Trophoblast cell (in vitro differentiated cells and primary cell): ENCODE data around the gene BBIP1.

ENCODE experiments used
- DNase-seq, 2 donors: peaks; one replicate each; pipeline ENCODE4 v3.0.0-alpha.2; 2016
- H2AFZ ChIP-seq: 2 replicates; pipeline ENCODE4 v1.6.1; 2013; ENCODE audit warnings: low read length, moderate library complexity, mild to moderate bottlenecking; ENCODE audit not compliant: insufficient read depth, poor library complexity
- H2AK5ac ChIP-seq: 2 replicates; pipeline ENCODE4 v1.6.1; 2013; ENCODE audit warnings: mild to moderate bottlenecking, low read length
- H2BK120ac ChIP-seq: 2 replicates; pipeline ENCODE4 v1.6.1; 2013; ENCODE audit warnings: low read length, mild to moderate bottlenecking, moderate library complexity; ENCODE audit not compliant: insufficient read depth, poor library complexity
- H2BK12ac ChIP-seq: 2 replicates; pipeline ENCODE4 v1.6.1; 2013; ENCODE audit warnings: mild to moderate bottlenecking, low read length, moderate library complexity
- H2BK5ac ChIP-seq: 2 replicates; pipeline ENCODE4 v1.6.1; 2013; ENCODE audit warnings: low read length, low read depth, moderate library complexity, mild to moderate bottlenecking; ENCODE audit not compliant: poor library complexity
- H3K14ac ChIP-seq: 2 replicates; pipeline ENCODE4 v1.6.1; 2013; ENCODE audit warnings: mild to moderate bottlenecking, low read length
- H3K18ac ChIP-seq: 2 replicates; pipeline ENCODE4 v1.6.1; 2013; ENCODE audit warnings: mild to moderate bottlenecking, low read length
- H3K23ac ChIP-seq: 2 replicates; pipeline ENCODE4 v1.6.1; 2013; ENCODE audit warnings: low read length
- H3K27ac ChIP-seq: 2 replicates; pipeline ENCODE4 v1.5.1; 2013; ENCODE audit warnings: low read depth, mild to moderate bottlenecking, inconsistent platforms, low read length, moderate library complexity
- H3K27me3 ChIP-seq: 2 replicates; pipeline ENCODE4 v1.6.1; 2013; ENCODE audit warnings: inconsistent platforms, mild to moderate bottlenecking, low read length, moderate library complexity; ENCODE audit not compliant: insufficient read depth
- H3K36me3 ChIP-seq, 2 experiments: 1 replicate in 1 of 2; 2 replicates in 1 of 2; pipeline ENCODE4 v1.6.1; 2013; ENCODE audit warnings: low read length in 2 of 2, mild to moderate bottlenecking in 2 of 2, moderate library complexity in 1 of 2; ENCODE audit not compliant: insufficient read depth in 2 of 2, control insufficient read depth in 1 of 2
- H3K4ac ChIP-seq: 2 replicates; pipeline ENCODE4 v1.6.1; 2013; ENCODE audit warnings: low read depth, mild to moderate bottlenecking, low read length, moderate library complexity
- H3K4me1 ChIP-seq, 2 experiments: 1 replicate in 1 of 2; 2 replicates in 1 of 2; pipeline ENCODE4 v1.6.1; 2013; ENCODE audit warnings: low read length in 2 of 2, mild to moderate bottlenecking in 2 of 2, moderate library complexity in 1 of 2; ENCODE audit not compliant: insufficient read depth in 2 of 2, control insufficient read depth in 1 of 2
- H3K4me2 ChIP-seq: 2 replicates; pipeline ENCODE4 v1.6.1; 2013; ENCODE audit warnings: inconsistent platforms, mild to moderate bottlenecking, low read length, moderate library complexity
- H3K4me3 ChIP-seq: 2 replicates; pipeline ENCODE4 v1.5.1; 2013; ENCODE audit warnings: mild to moderate bottlenecking, low read depth, low read length, inconsistent platforms
- H3K79me1 ChIP-seq: one replicate; pipeline ENCODE4 v1.6.1; 2013; ENCODE audit warnings: low read length
- H3K79me2 ChIP-seq: 2 replicates; pipeline ENCODE4 v1.6.1; 2013; ENCODE audit warnings: low read length, mild to moderate bottlenecking; ENCODE audit not compliant: control insufficient read depth, insufficient read depth, poor library complexity
- H3K9ac ChIP-seq: 2 replicates; pipeline ENCODE4 v1.6.1; 2013; ENCODE audit warnings: mild to moderate bottlenecking, low read length
- H3K9me3 ChIP-seq: 2 replicates; pipeline ENCODE4 v1.6.1; 2013; ENCODE audit warnings: low read depth, mild to moderate bottlenecking, control low read depth, inconsistent platforms, low read length; ENCODE audit not compliant: insufficient read depth
- H4K12ac ChIP-seq: 2 replicates; pipeline ENCODE4 v1.6.1; 2013; ENCODE audit warnings: low read depth, mild to moderate bottlenecking, low read length, moderate library complexity
- H4K8ac ChIP-seq: 2 replicates; pipeline ENCODE4 v1.6.1; 2013; ENCODE audit warnings: low read depth, mild to moderate bottlenecking, low read length, moderate library complexity
- H4K91ac ChIP-seq: one replicate; pipeline ENCODE4 v1.6.1; 2013; ENCODE audit warnings: low read depth, mild to moderate bottlenecking, low read length, moderate library complexity
- WGBS: extraction: QIAGEN DNeasy Blood & Tissue Kit; methylation state at CpG from one replicate; pipeline ENCODE4 v1.1.7; 2013; ENCODE audit warnings: missing lambda C conversion rate; ENCODE audit not compliant: insufficient read length, insufficient coverage; ENCODE audit errors: extremely low coverage; 5-methylcytosine and 5-hydroxymethylcytosine counted together

Gene BBIP1

GRCh38 chr10:110946496-110946895 lies 27.5 kb upstream of the BBIP1 start:
- no peak overlapping the region for H3K18ac ChIP-seq
- H3K4me2 ChIP-seq, result no peak overlapping the region
- H2BK12ac ChIP-seq, result no peak overlapping the region
- H4K91ac ChIP-seq, result no peak overlapping the region
- peak in 1 of 2 donors; percentile 33 for DNase-seq
- no peaks in the 10 kb centered on the region for H3K27me3 ChIP-seq
- no peak overlapping the region for H3K4ac ChIP-seq
- no peaks in the 10 kb centered on the region for H3K79me1 ChIP-seq
- peaks cover under 1 to 2% of the 10 kb centered on the region in 2 experiments for H3K36me3 ChIP-seq
- no peak overlapping the region for H4K8ac ChIP-seq
- H4K12ac ChIP-seq, result no peak overlapping the region
- no peak overlapping the region for H2AFZ ChIP-seq
- peaks cover 3% of the 10 kb centered on the region for H3K79me2 ChIP-seq
- no peak overlapping the region for H2AK5ac ChIP-seq
- no peak overlapping the region for H3K4me3 ChIP-seq
- H3K9me3 ChIP-seq, result no peaks in the 10 kb centered on the region
- no peak overlapping the region for H3K27ac ChIP-seq
- peaks cover 3% of the 10 kb centered on the region in 2 experiments for H3K4me1 ChIP-seq
- no peak overlapping the region for H2BK120ac ChIP-seq
- no CpG with 5 or more reads among the region's 1 CpG for WGBS
- H3K23ac ChIP-seq, result no peak overlapping the region
- no peak overlapping the region for H3K14ac ChIP-seq
- H2BK5ac ChIP-seq, result no peak overlapping the region
- no peak overlapping the region for H3K9ac ChIP-seq

DNA sequence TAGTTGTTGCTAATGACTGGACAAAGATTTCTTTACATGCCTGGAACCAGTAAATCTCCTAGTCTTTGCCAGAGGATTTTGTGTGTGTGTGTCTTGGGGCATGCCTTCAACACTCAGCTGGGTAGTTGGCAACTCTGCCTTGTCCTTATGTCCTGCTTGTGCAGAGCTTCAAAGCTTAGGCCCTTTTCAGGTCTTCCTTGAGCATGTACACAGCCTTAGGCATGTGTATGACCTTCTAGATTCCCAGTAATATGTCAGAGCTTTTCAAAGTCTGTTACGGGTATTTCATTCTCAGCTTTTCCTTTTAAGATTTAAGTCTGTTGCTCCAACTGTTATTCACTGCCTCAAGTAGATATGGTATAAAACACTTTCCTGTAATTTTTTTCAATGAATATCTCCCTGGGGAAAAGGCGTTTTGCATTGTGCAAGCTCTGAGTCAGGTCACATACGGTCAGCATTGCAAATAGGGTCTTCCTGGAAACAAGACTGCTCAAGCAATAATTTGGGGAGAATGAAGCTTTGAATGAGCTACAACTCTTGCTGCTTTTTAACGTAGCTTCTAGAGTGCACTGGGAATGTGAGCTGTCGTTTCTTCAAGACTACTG lies 25.9 kb upstream of the BBIP1 start:
- Histone ChIP-seq H4K12ac (no peak overlapping the region), H2BK120ac (no peak overlapping the region), H2AFZ (no peak overlapping the region), H3K4me3 (no peak overlapping the region), H3K14ac (no peak overlapping the region), H3K27ac (no peak overlapping the region), H3K9me3 (no peaks in the 10 kb centered on the region), H3K18ac (no peak overlapping the region), H3K79me2 (peaks cover 3% of the 10 kb centered on the region), H3K4me1 (peaks cover 3% of the 10 kb centered on the region in 2 experiments), H3K79me1 (no peaks in the 10 kb centered on the region), H2BK5ac (no peak overlapping the region), H3K23ac (no peak overlapping the region), H3K36me3 (peaks cover 0 to 2% of the 10 kb centered on the region in 2 experiments), H3K4ac (peak overlapping the region; percentile 19), H3K9ac (no peak overlapping the region), H4K8ac (no peak overlapping the region), H2AK5ac (no peak overlapping the region), H4K91ac (no peak overlapping the region), H3K4me2 (no peak overlapping the region), H3K27me3 (no peaks in the 10 kb centered on the region), H2BK12ac (no peak overlapping the region)
- DNase-seq, result peak in 1 of 2 donors; percentile 15
- WGBS, result no CpG with 5 or more reads among the region's 5 CpGs

DNA sequence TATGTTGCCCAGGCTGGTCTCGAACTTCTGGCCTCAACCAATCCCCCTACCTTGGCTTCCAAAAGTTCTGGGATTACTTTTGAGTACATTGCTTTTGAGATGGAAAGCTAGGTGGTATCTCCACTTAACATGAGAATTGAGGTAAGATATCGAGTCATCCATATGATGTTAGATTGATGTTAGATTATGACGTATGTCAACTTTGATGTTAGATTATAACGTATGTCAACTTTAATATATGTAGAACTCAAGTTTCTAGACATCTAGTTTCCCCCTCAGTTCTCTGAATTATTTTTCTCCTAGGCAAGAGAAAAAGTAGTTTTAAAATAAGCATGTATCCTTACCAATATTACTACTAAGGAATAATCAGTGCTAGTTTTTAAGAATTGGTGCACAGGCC lies 20.4 kb upstream of the BBIP1 start:
- Histone ChIP-seq H3K27ac (no peak overlapping the region), H3K4ac (peak overlapping the region; percentile 55), H2BK120ac (no peak overlapping the region), H3K14ac (no peak overlapping the region), H2BK12ac (no peak overlapping the region), H3K18ac (no peak overlapping the region), H3K9me3 (no peaks in the 10 kb centered on the region), H3K4me3 (no peak overlapping the region), H2AFZ (no peak overlapping the region), H4K12ac (no peak overlapping the region), H3K23ac (no peak overlapping the region), H4K8ac (no peak overlapping the region), H3K4me2 (no peak overlapping the region), H3K79me2 (peaks cover 1% of the 10 kb centered on the region), H3K27me3 (no peaks in the 10 kb centered on the region), H4K91ac (no peak overlapping the region), H2BK5ac (no peak overlapping the region), H3K79me1 (no peaks in the 10 kb centered on the region), H3K4me1 (no peaks in the 10 kb centered on the region), H2AK5ac (no peak overlapping the region), H3K36me3 (no peaks in the 10 kb centered on the region), H3K9ac (no peak overlapping the region)
- no CpG with 5 or more reads among the region's 4 CpGs for WGBS
- DNase-seq, result no peak

- no CpG with 5 or more reads among the region's 18 CpGs for WGBS
- no peak for DNase-seq
- Histone ChIP-seq H3K79me2 (peaks cover 3% of the 10 kb centered on the region), H3K27me3 (no peaks in the 10 kb centered on the region), H3K79me1 (no peaks in the 10 kb centered on the region), H3K18ac (no peak overlapping the region), H4K8ac (no peak overlapping the region), H2BK120ac (no peak overlapping the region), H3K9me3 (peaks cover 1% of the 10 kb centered on the region), H4K91ac (no peak overlapping the region), H3K27ac (no peak overlapping the region), H3K23ac (no peak overlapping the region), H3K14ac (no peak overlapping the region), H2AK5ac (no peak overlapping the region), H3K4me3 (no peak overlapping the region), H2BK12ac (no peak overlapping the region), H4K12ac (no peak overlapping the region), H2AFZ (no peak overlapping the region), H3K4me2 (no peak overlapping the region), H3K36me3 (no peaks in the 10 kb centered on the region), H3K4ac (peak overlapping the region; percentile 75), H3K9ac (no peak overlapping the region), H3K4me1 (no peaks in the 10 kb centered on the region), H2BK5ac (no peak overlapping the region)
Measured at GRCh38 chr10:110936757-110937156, 17.8 kb upstream of the BBIP1 start.
